Hepatocyte (in vitro differentiated cells): ENCODE data around the gene CLDN19. TPM values are rescaled to one million over a fixed set of nuclear protein-coding genes. Genes with fewer than 3 reads are reported as not detected.

Experiments used
- DNase-seq: peaks from one replicate; pipeline ENCODE4 v3.0.0-alpha.2; 2016; ENCODE audit warnings: low spot score
- H2AFZ ChIP-seq: fragments of 200-600 bp; sonication (generic); 2 replicates; pipeline ENCODE4 v1.6.0; 2016; ENCODE audit warnings: antibody characterized with exemption, mild to moderate bottlenecking
- H3K27ac ChIP-seq: fragments of 200-600 bp; sonication (generic); 2 replicates; pipeline ENCODE4 v1.5.1; 2016; ENCODE audit warnings: mild to moderate bottlenecking
- H3K27me3 ChIP-seq: fragments of 200-600 bp; sonication (generic); 2 replicates; pipeline ENCODE4 v1.6.1; 2016
- H3K36me3 ChIP-seq: fragments of 200-600 bp; sonication (generic); replicated peaks from 2 replicates; pipeline ENCODE4 v1.5.1; 2016; ENCODE audit warnings: low read depth; ENCODE audit not compliant: insufficient read depth
- H3K4me1 ChIP-seq: fragments of 200-600 bp; sonication (generic); 2 replicates; pipeline ENCODE4 v1.5.1; 2016; ENCODE audit warnings: mild to moderate bottlenecking, moderate library complexity; ENCODE audit not compliant: insufficient read depth
- H3K4me2 ChIP-seq: fragments of 200-600 bp; sonication (generic); 2 replicates; pipeline ENCODE4 v1.6.0; 2016
- H3K4me3 ChIP-seq: fragments of 200-600 bp; sonication (generic); 2 replicates; pipeline ENCODE4 v1.5.1; 2016; ENCODE audit warnings: mild to moderate bottlenecking
- H3K79me2 ChIP-seq: fragments of 200-600 bp; sonication (generic); 2 replicates; pipeline ENCODE4 v1.6.0; 2017; ENCODE audit warnings: mild to moderate bottlenecking
- H3K9me2 ChIP-seq: fragments of 200-600 bp; sonication (generic); replicated peaks from 2 replicates; pipeline ENCODE4 v1.6.0; 2017; ENCODE audit warnings: mild to moderate bottlenecking; ENCODE audit not compliant: insufficient read depth
- H3K9me3 ChIP-seq: fragments of 200-600 bp; sonication (generic); 2 replicates; pipeline ENCODE4 v1.5.1; 2016; ENCODE audit warnings: low read depth, mild to moderate bottlenecking
- H4K20me1 ChIP-seq: fragments of 200-600 bp; sonication (generic); 2 replicates; pipeline ENCODE4 v1.6.0; 2016; ENCODE audit warnings: mild to moderate bottlenecking; ENCODE audit not compliant: insufficient read depth, poor library complexity, severe bottlenecking
- CTCF ChIP-seq: fragments of 200-600 bp; sonication (generic); IDR thresholded peaks from 2 replicates; pipeline ENCODE4 v1.5.1; 2016; ENCODE audit warnings: antibody characterized with exemption, mild to moderate bottlenecking; ENCODE audit not compliant: poor library complexity
- EZH2 ChIP-seq: fragments of 200-600 bp; sonication (generic); IDR thresholded peaks from 2 replicates; pipeline ENCODE4 v1.6.1; 2016; ENCODE audit warnings: antibody characterized with exemption, mild to moderate bottlenecking, borderline replicate concordance
- EZH2phosphoT487 ChIP-seq: fragments of 200-600 bp; sonication (generic); IDR thresholded peaks from one replicate; pipeline ENCODE4 v1.6.1; 2018; ENCODE audit warnings: antibody characterized with exemption, mild to moderate bottlenecking, low read depth, moderate library complexity; ENCODE audit not compliant: unreplicated experiment, severe bottlenecking
- WGBS: methylation state at CpG from one replicate; pipeline ENCODE4 v1.1.6; 2016; ENCODE audit warnings: low lambda C conversion rate; ENCODE audit errors: missing lambda C conversion rate; 5-methylcytosine and 5-hydroxymethylcytosine counted together
- polyA plus RNA-seq: library from polyadenylated mRNA; unstranded; fragments of >200 nt; fragmentation: Nextera tagmentation; extraction: Ambion mirVana; gene quantifications from 2 replicates; pipeline ENCODE4 v1.2.1, GENCODE V29; 2016
- total RNA-seq: library from RNA; depleted of rRNA; stranded (reverse); fragments of >200 nt; gene quantifications from 2 replicates; pipeline ENCODE4 v1.2.3, GENCODE V29; 2014

CLDN19 gene
- total and polyA plus RNA-seq, 2 experiments from 2014 or later = 4.5 to 6.9 TPM

GRCh38 chr1:42748461-42749410 lies 8.7 kb upstream of the CLDN19 start:
- 99% methylated on average over 14 of the region's 14 CpGs for WGBS
- H3K36me3 ChIP-seq = no peaks in the 10 kb centered on the region

GRCh38 chr1:42748021-42748420 lies 8.0 kb upstream of the CLDN19 start:
- H3K9me2 ChIP-seq = no peaks in the 10 kb centered on the region
- no peaks in the 10 kb centered on the region for H3K27me3 ChIP-seq
- H3K4me2 ChIP-seq = no peak overlapping the region
- no peaks in the 10 kb centered on the region for H4K20me1 ChIP-seq
- H3K4me1 ChIP-seq = peaks cover 5% of the 10 kb centered on the region
- no peak overlapping the region for H3K4me3 ChIP-seq
- 94% methylated on average over 10 of the region's 10 CpGs for WGBS
- H3K27ac ChIP-seq = no peak overlapping the region
- no peaks in the 10 kb centered on the region for H3K36me3 ChIP-seq
- no peaks in the 10 kb centered on the region for H3K9me3 ChIP-seq
- no peak for TF ChIP-seq CTCF
- no peak for TF ChIP-seq EZH2
- no peak for TF ChIP-seq EZH2phosphoT487
- DNase-seq = no peak
- H2AFZ ChIP-seq = no peak overlapping the region
- H3K79me2 ChIP-seq = no peaks in the 10 kb centered on the region

More at GRCh38 chr1:42748461-42749410, 8.7 kb upstream of the CLDN19 start:
- Histone ChIP-seq H3K27ac (no peak overlapping the region), H3K9me3 (no peaks in the 10 kb centered on the region), H4K20me1 (no peaks in the 10 kb centered on the region), H3K4me3 (no peak overlapping the region), H3K27me3 (no peaks in the 10 kb centered on the region), H3K79me2 (no peaks in the 10 kb centered on the region), H3K9me2 (no peaks in the 10 kb centered on the region), H3K4me2 (no peak overlapping the region), H2AFZ (no peak overlapping the region), H3K4me1 (peaks cover under 1% of the 10 kb centered on the region)
- TF ChIP-seq EZH2 (no peak), EZH2phosphoT487 (no peak), CTCF (no peak)
- DNase-seq = no peak

- Histone ChIP-seq H3K27me3 (no peaks in the 10 kb centered on the region), H3K4me3 (no peak overlapping the region), H3K36me3 (no peaks in the 10 kb centered on the region), H3K9me2 (no peaks in the 10 kb centered on the region), H3K27ac (no peak overlapping the region), H2AFZ (no peak overlapping the region), H3K9me3 (no peaks in the 10 kb centered on the region), H3K4me1 (peaks cover 5% of the 10 kb centered on the region), H3K4me2 (no peak overlapping the region), H3K79me2 (no peaks in the 10 kb centered on the region), H4K20me1 (no peaks in the 10 kb centered on the region)
- TF ChIP-seq EZH2 (no peak), CTCF (peak; percentile 57)
- DNase-seq = peak; percentile 62
- 73% methylated on average over 14 of the region's 14 CpGs for WGBS
Observed at GRCh38 chr1:42747125-42747524, 7.1 kb upstream of the CLDN19 start.
